ENCODE results near the gene CFAP65. TPM values are rescaled to one million over a fixed set of nuclear protein-coding genes. Genes with fewer than 3 reads are reported as not detected.

CFAP65 gene
- total RNA-seq, 4 donors from 2014 or later: not detected

DNA sequence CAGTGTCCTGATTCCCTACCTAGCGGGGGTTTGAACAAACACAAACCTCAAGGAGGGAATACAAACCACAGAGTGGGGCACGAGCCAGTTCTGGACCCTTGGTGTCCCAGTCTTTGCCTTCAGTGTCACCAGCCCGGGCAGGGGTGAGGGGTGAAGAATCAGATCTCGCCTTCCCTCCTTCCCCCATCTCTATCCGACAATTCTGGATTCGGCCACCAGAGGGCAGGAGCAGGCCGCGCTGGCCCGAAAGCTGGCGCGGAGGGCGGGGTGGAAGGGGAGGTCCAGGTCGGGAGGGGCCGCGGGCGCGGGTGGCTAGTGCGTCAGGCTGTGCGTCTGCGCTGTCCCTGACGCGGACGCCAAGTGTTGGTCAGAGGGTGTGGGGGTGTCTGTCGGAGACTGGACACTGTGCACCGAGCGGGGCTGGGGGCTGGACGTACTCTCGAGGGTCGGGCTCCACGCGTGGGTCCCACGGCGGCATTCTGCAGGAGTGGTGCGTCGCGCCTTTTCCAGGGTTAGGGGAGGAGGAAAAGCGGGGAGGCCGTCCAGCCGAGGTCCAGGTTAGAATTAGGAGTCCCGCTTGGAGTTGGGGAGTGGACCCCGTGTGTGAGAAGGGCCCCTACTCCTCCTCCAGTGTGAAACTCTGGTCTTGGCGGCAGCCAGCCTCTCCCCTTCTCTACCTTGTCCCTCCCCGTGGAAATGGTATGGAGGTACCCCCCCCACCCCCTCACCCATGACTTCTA, 45.2 kb downstream of the CFAP65 start:
- TF ChIP-seq POLR2A (IDR thresholded peaks at IDR 0.05): peak in 1 of 2 donors; percentile 11
- TF ChIP-seq EP300 (IDR thresholded peaks at IDR 0.05): no peak
- TF ChIP-seq POLR2AphosphoS5 (IDR thresholded peaks at IDR 0.05): peak; percentile 45
- TF ChIP-seq, protein P1, sequence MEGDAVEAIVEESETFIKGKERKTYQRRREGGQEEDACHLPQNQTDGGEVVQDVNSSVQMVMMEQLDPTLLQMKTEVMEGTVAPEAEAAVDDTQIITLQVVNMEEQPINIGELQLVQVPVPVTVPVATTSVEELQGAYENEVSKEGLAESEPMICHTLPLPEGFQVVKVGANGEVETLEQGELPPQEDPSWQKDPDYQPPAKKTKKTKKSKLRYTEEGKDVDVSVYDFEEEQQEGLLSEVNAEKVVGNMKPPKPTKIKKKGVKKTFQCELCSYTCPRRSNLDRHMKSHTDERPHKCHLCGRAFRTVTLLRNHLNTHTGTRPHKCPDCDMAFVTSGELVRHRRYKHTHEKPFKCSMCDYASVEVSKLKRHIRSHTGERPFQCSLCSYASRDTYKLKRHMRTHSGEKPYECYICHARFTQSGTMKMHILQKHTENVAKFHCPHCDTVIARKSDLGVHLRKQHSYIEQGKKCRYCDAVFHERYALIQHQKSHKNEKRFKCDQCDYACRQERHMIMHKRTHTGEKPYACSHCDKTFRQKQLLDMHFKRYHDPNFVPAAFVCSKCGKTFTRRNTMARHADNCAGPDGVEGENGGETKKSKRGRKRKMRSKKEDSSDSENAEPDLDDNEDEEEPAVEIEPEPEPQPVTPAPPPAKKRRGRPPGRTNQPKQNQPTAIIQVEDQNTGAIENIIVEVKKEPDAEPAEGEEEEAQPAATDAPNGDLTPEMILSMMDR (IDR thresholded peaks at IDR 0.05): peak in 3 of 4 experiments; percentile 76 to 94 (median 88)
- Histone ChIP-seq H3K4me3 (peak overlapping the region in 1 of 2 donors; percentile 45), H3K27me3 (peaks cover 98% of the 10 kb centered on the region), H3K27ac (peak overlapping the region in 1 of 4 donors; percentile 24), H3K9me3 (no peaks in the 10 kb centered on the region), H3K36me3 (no peaks in the 10 kb centered on the region), H3K4me1 (peaks cover 0 to 33% (median 21%) of the 10 kb centered on the region in 3 donors)
- 5% methylated on average over 17 of the region's 43 CpGs; no CpG with 5 or more reads in 1 of the 2 donors for WGBS, 2 donors (ENCODE audit: low coverage in 1 of 2)
- peak; percentile 93 for ATAC-seq

DNA sequence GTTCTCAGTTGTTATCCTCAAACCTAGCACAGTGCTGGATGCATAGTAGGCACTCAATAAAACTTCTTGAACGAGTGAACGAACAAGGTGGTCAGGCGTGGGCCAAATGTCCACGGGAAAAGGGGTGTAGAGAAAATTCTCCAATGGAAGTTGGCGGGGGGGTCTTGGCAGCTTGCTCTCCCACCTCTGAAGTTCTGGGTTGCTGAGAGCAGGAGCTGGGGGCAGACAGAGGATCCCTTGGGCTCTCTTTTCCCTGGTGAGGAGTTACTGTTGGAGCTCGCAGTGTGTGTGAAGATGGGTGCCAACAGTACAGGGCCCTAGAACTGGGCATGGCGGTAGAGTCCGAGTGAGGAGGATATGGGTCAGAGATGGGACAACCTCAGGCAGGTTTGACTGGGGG, 45.8 kb downstream of the CFAP65 start:
- peaks cover 98% of the 10 kb centered on the region for H3K27me3 ChIP-seq
- WGBS, 2 donors (ENCODE audit: low coverage in 1 of 2): 16 to 18% methylated on average over 5 to 8 of the region's 8 CpGs

GRCh38 chr2:218993345-218994315, 47.7 kb downstream of the CFAP65 start, which contains the start of gene CRYBA2:
TSS of gene CRYBA2 (minus strand) at chr2:218993422. CDS start at chr2:218993176, 246 bp downstream.
- H3K4me3 ChIP-seq: peak within 1 kb of the TSS; percentile 13 to 49

More for the DNA sequence above, 45.8 kb downstream of the CFAP65 start:
- H3K36me3 ChIP-seq: no peaks in the 10 kb centered on the region
- H3K4me3 ChIP-seq: no peak overlapping the region
- H3K27ac ChIP-seq: no peak overlapping the region
- TF ChIP-seq POLR2AphosphoS5 (IDR thresholded peaks at IDR 0.05): no peak
- TF ChIP-seq, protein P1 (IDR thresholded peaks at IDR 0.05): no peak
- TF ChIP-seq EP300 (IDR thresholded peaks at IDR 0.05): no peak
- TF ChIP-seq POLR2A (IDR thresholded peaks at IDR 0.05): no peak
- H3K4me1 ChIP-seq: peaks cover 0 to 31% (median 21%) of the 10 kb centered on the region in 3 donors
- ATAC-seq: no peak
- H3K9me3 ChIP-seq: no peaks in the 10 kb centered on the region

DNA sequence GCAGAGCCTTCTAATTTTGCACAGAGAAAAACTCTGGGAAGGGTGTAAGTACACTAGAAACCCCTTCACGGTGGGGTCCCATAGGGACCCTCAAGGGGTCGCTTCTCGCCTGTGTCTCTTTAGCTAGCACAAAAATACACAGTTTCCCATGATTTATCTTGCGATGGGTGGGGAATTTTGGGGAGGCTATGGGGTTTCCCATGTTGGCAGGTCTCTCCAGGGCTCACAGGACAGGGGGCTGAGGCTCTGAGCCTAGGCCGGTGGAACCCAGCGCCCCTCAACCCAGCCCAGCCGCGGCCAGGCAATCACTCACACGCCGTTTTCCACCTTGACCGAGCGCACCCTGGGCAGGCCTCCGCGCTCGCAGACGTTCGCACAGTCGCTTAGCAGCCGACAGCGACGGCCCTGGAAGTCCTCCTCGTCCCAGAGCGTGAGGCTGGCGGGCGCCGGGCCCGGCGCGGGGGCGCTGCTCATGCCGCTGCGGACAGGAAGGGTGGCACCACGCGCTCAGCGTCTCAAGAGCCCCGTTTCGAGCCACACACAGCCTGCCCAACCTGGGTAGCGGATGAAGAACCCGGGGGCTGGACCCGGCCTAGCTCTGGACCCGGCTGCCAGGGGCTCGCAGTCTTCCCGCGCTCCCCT, 48.5 kb downstream of the CFAP65 start:
- H3K4me1 ChIP-seq: peaks cover 0 to 31% (median 21%) of the 10 kb centered on the region in 3 donors
- no peak overlapping the region for H3K27ac ChIP-seq
- peak overlapping the region; percentile 13 to 49 for H3K4me3 ChIP-seq
- ATAC-seq: no peak
- peaks cover 100% of the 10 kb centered on the region for H3K27me3 ChIP-seq
- H3K36me3 ChIP-seq: no peaks in the 10 kb centered on the region
- no peaks in the 10 kb centered on the region for H3K9me3 ChIP-seq
- TF ChIP-seq POLR2A (IDR thresholded peaks at IDR 0.05): no peak
- TF ChIP-seq EP300 (IDR thresholded peaks at IDR 0.05): no peak
- TF ChIP-seq, protein P1 (IDR thresholded peaks at IDR 0.05): no peak
- no peak for TF ChIP-seq POLR2AphosphoS5 (IDR thresholded peaks at IDR 0.05)
- WGBS, 2 donors (ENCODE audit: low coverage in 1 of 2): 0% methylated on average over 3 of the region's 44 CpGs; no CpG with 5 or more reads in 1 of the 2 donors

More at GRCh38 chr2:218993345-218994315, 47.7 kb downstream of the CFAP65 start, which contains the start of gene CRYBA2:
- ATAC-seq: no peak
- Histone ChIP-seq H3K27me3 (peaks cover 98% of the 10 kb centered on the region), H3K9me3 (no peaks in the 10 kb centered on the region), H3K36me3 (no peaks in the 10 kb centered on the region), H3K4me1 (peaks cover 0 to 31% (median 21%) of the 10 kb centered on the region in 3 donors), H3K27ac (no peak within 1 kb of the TSS)
- 22% methylated on average over 3 of the region's 88 CpGs; no CpG with 5 or more reads in 1 of the 2 donors for WGBS, 2 donors (ENCODE audit: low coverage in 1 of 2)
- TF ChIP-seq POLR2A (IDR thresholded peaks at IDR 0.05) (no peak), POLR2AphosphoS5 (IDR thresholded peaks at IDR 0.05) (no peak), EP300 (IDR thresholded peaks at IDR 0.05) (no peak)
- TF ChIP-seq, protein P1 (IDR thresholded peaks at IDR 0.05): no peak

Measured in gastroesophageal sphincter (tissue), 4 donors.